T47D (cell line): ENCODE results near the gene YES1.
"Not testable (repeated sequence)": the region's sequence is repeated elsewhere in the genome, so short reads cannot be mapped to it uniquely, and the experiment has no call there.

ENCODE experiments used
- DNase-seq, 2 experiments: peaks; one replicate each; pipeline versions ENCODE4 v3.0.0 to v3.0.0-alpha.2; 2011 to 2012; ENCODE audit warnings: low read depth in 1 of 2, low spot score in 1 of 2
- JUND ChIP-seq: IDR thresholded peaks from 2 replicates; pipeline ENCODE4 v1.6.1; 2012; ENCODE audit warnings: low read depth
- in situ Hi-C: cut with HindIII; loops from 2 replicates; pipeline ENCODE4 v1.10.0; 2016; ENCODE audit warnings: low sequenced_read_pairs, low pct_unique_long_range_greater_than_20kb

The YES1 gene

DNA sequence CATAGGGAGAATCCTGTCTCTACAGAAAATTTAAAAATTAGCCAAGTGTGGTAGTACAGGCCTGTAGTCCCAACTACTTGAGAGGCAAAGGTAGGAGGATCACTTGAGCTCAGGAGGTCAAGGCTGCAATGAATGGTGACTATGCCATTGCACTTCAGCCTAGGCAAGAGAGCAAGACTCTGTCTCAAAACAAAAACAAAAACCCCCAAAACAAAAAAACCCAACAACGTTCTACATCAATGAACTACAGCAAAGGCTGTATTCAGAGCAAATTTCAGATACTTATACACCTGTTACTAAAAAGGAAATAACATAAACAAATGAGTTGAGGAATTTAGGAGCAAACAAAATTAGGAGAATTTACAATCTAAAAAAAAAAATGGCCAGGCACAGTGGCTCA lies 22.6 kb downstream of the YES1 start:
- in situ Hi-C loops = no loop called here
- TF ChIP-seq JUND = no peak
- DNase-seq = no peak

- no peak for TF ChIP-seq JUND
- no peak for DNase-seq
- in situ Hi-C loops = no loop called here
Observed at GRCh38 chr18:785242-785641, 26.8 kb downstream of the YES1 start.

GRCh38 chr18:784470-785172 lies 27.4 kb downstream of the YES1 start:
- in situ Hi-C loops = no loop called here
- TF ChIP-seq JUND = no peak
- DNase-seq = no peak

GRCh38 chr18:778194-778927 lies 33.7 kb downstream of the YES1 start:
- TF ChIP-seq JUND = no peak
- in situ Hi-C loops = no loop called here
- DNase-seq = no peak

GRCh38 chr18:777021-777420 lies 35.0 kb downstream of the YES1 start:
- in situ Hi-C loops = no loop called here
- DNase-seq = no peak
- TF ChIP-seq JUND = no peak

GRCh38 chr18:776044-776443 lies 36.0 kb downstream of the YES1 start:
- in situ Hi-C loops, DNase-seq: not testable (repeated sequence)

GRCh38 chr18:774811-775210 lies 37.2 kb downstream of the YES1 start:
- in situ Hi-C loops = no loop called here
- TF ChIP-seq JUND = no peak
- no peak for DNase-seq

DNA sequence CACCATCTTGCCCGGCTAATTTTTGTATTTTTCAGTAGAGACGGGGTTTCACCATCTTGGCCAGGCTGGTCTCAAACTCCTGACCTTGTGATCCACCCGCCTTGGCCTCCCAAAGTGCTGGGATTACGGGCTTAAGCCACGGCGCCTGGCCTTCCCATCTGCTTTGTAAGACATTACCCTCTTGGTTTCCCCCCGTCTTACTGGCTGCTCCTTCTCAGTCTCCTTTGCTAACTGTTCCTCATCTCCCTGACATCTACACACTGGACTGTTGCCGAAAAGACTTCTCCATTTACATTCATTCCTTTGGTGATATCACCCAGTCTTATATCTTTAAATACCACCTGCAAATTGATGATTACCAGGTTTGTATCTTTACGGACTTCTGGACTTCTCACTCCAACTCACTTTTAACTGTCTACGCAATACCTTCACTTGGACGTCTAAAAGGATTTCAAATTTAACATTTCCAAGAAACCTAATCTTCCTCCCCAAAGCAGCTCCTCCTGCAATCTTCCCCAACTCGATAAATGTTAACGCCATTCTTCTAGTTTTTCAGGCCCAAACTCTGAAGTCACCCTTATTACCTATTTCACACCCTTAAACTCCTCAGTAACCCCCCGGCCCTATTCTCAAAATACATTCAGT lies 37.9 kb downstream of the YES1 start:
- TF ChIP-seq JUND = no peak
- in situ Hi-C loops = no loop called here
- no peak for DNase-seq

GRCh38 chr18:770583-770961 lies 41.5 kb downstream of the YES1 start:
- DNase-seq = no peak
- in situ Hi-C loops = no loop called here

DNA sequence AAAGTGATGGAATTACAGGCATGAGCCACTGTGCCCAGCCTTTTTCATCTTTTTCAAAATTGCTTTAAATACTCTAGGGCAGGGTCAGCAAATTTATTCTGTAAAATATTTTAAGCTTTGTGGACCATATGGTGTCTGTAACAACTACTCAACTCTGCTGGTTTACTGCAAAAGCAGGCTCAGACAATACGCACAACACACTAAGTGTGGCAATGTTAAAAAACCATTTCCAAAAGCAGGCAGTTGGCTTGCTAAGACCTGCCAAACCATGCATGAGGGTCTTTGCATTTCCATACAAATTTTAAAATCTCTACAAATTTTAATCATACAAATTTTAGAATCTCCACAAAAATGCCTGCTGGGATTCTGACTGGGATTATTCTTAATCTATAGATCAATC lies 44.1 kb downstream of the YES1 start:
- TF ChIP-seq JUND = no peak
- no peak for DNase-seq
- in situ Hi-C loops = no loop called here

More at GRCh38 chr18:770583-770961, 41.5 kb downstream of the YES1 start:
- no peak for TF ChIP-seq JUND

- in situ Hi-C loops = no loop called here
- TF ChIP-seq JUND = no peak
Observed at GRCh38 chr18:767084-767882, 44.8 kb downstream of the YES1 start.

GRCh38 chr18:766550-766860 lies 45.5 kb downstream of the YES1 start:
- no peak for DNase-seq
- no peak for TF ChIP-seq JUND
- in situ Hi-C loops = no loop called here

More at GRCh38 chr18:767084-767882, 44.8 kb downstream of the YES1 start:
- no peak for DNase-seq
